22Rv1 (cell line): Measurements from ENCODE around the gene C14orf180.

Experiments
- H3K27ac ChIP-seq: fragments of 450-650 bp; 2 replicates; pipeline ENCODE4 v1.5.1; 2017
- CTCF ChIP-seq: fragments of 450-650 bp; IDR thresholded peaks from 2 replicates; pipeline ENCODE4 v1.5.1; 2017; ENCODE audit warnings: mild to moderate bottlenecking
- ZFX ChIP-seq: fragments of 450-650 bp; IDR thresholded peaks from 2 replicates; pipeline ENCODE4 v1.6.1; 2017; ENCODE audit warnings: antibody characterized with exemption, borderline replicate concordance

The C14orf180 gene

GRCh38 chr14:104550861-104551728 lies 28.5 kb upstream of the C14orf180 start:
- TF ChIP-seq CTCF (peak; percentile 24; the same call in 1 of the 2 replicates), ZFX (no peak)
- H3K27ac ChIP-seq: no peak overlapping the region

- TF ChIP-seq CTCF (no peak), ZFX (no peak)
- no peak overlapping the region for H3K27ac ChIP-seq
These were observed 27.5 kb upstream of the C14orf180 start for GRCh38 chr14:104551851-104552737.

- H3K27ac ChIP-seq: no peak overlapping the region
- no peak for TF ChIP-seq ZFX
- TF ChIP-seq CTCF: no peak
These were observed 26.8 kb upstream of the C14orf180 start for GRCh38 chr14:104552738-104553125.

- TF ChIP-seq CTCF (no peak), ZFX (no peak)
- H3K27ac ChIP-seq: no peak overlapping the region
These were observed 26.1 kb upstream of the C14orf180 start for GRCh38 chr14:104553166-104554087.

- no peak overlapping the region for H3K27ac ChIP-seq
- no peak for TF ChIP-seq ZFX
These were observed 25.4 kb upstream of the C14orf180 start for GRCh38 chr14:104554088-104554607.

GRCh38 chr14:104554608-104555429 lies 24.7 kb upstream of the C14orf180 start:
- H3K27ac ChIP-seq: no peak overlapping the region
- TF ChIP-seq CTCF (no peak), ZFX (no peak)
